ENCODE data around the gene ADAM33. TPM values are rescaled to one million over a fixed set of nuclear protein-coding genes. Genes with fewer than 3 reads are reported as not detected.

The ADAM33 gene
- polyA plus RNA-seq, 2 of the 4 experiments (the other 2 are of a cell fraction): 0.08 to 0.14 TPM

DNA sequence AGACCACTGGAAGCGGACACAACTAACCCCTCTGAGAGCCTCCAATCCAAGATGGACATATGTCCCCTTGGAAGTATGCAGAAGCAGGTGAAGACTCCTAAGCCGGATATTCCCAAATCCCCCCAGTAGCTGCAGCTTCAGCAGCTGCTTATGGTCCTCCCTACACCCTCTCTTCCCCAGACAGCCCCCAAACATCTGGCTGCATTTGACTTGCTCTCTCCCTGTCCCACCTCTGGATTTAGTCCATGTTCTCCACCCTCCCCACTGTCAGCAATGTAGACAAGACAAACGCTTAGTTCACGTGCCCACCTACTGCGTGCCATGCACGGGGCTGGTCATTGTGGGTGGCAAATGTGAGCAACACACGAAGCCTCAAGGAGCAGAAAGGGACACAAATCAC is 4.6 kb upstream of the ADAM33 start:
- CTCF ChIA-PET: interaction anchor here (0.6 to 61.5 kb wide), 7 partner anchors 6 to 835 kb away, joined by 3 to 2233 read pairs (median 4); partner anchors contain the start of genes ADAM33, ADISSP, HSPA12B and SIGLEC1
- 81% methylated on average over 7 of the region's 7 CpGs for WGBS (ENCODE audit: missing lambda C conversion rate)
- H3K4me2 ChIP-seq: peak overlapping the region; percentile 14; the same call in 1 of the 3 replicates

DNA sequence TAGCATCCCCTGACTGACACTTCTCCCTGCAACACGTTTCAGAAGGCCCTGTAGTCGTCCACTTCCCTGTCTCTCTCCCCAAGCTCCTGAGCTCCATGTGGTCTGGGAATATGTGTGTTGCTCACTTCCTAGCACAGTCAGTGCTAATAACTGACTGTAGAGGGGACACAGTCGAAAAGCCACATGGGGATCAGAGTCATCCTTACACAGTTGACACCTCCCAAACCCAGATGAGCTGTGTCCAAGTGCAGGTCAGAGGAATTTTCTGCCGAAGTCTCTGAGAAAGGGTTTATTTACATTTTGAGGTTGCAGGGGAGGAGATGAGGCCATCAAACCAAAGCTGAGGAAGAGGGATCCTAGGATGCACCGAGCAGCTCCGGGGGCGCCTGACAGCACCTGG is 3.5 kb upstream of the ADAM33 start:
- Histone ChIP-seq H3K27ac (no peak overlapping the region), H3K4me1 (peaks cover 12% of the 10 kb centered on the region; the same call in 2 of the 3 replicates), H3K4me3 (no peak overlapping the region), H3K4me2 (no peak overlapping the region), H3K9me3 (no peaks in the 10 kb centered on the region)
- ChIA-PET CTCF (interaction anchor here (1.3 to 61.5 kb wide), 4 partner anchors 5 to 52 kb away, joined by 4 to 2233 read pairs (median 187); partner anchors contain the start of genes ADAM33, ADISSP, HSPA12B and SIGLEC1), POLR2A (no interaction called here)
- FAIRE-seq (no peak), DNase-seq (ENCODE audit: low read depth in 1 of 2, low spot score in 1 of 2) (no peak), ATAC-seq (no peak)
- WGBS (ENCODE audit: missing lambda C conversion rate): 46% methylated on average over 7 of the region's 7 CpGs
- no peak for TF ChIP-seq NPAS2 (CRISPR knock-in tag; IDR thresholded peaks at IDR 0.05; ENCODE audit: borderline replicate concordance)
- TF ChIP-seq CBX8 (IDR thresholded peaks at IDR 0.05): no peak
- TF ChIP-seq, protein P1, sequence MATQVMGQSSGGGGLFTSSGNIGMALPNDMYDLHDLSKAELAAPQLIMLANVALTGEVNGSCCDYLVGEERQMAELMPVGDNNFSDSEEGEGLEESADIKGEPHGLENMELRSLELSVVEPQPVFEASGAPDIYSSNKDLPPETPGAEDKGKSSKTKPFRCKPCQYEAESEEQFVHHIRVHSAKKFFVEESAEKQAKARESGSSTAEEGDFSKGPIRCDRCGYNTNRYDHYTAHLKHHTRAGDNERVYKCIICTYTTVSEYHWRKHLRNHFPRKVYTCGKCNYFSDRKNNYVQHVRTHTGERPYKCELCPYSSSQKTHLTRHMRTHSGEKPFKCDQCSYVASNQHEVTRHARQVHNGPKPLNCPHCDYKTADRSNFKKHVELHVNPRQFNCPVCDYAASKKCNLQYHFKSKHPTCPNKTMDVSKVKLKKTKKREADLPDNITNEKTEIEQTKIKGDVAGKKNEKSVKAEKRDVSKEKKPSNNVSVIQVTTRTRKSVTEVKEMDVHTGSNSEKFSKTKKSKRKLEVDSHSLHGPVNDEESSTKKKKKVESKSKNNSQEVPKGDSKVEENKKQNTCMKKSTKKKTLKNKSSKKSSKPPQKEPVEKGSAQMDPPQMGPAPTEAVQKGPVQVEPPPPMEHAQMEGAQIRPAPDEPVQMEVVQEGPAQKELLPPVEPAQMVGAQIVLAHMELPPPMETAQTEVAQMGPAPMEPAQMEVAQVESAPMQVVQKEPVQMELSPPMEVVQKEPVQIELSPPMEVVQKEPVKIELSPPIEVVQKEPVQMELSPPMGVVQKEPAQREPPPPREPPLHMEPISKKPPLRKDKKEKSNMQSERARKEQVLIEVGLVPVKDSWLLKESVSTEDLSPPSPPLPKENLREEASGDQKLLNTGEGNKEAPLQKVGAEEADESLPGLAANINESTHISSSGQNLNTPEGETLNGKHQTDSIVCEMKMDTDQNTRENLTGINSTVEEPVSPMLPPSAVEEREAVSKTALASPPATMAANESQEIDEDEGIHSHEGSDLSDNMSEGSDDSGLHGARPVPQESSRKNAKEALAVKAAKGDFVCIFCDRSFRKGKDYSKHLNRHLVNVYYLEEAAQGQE (IDR thresholded peaks at IDR 0.05): no peak
- no peak for TF ChIP-seq FOSL2 (IDR thresholded peaks at IDR 0.05)
- no peak for TF ChIP-seq FOSL2 (CRISPR knock-in tag; IDR thresholded peaks at IDR 0.05)
- TF ChIP-seq, protein P2, sequence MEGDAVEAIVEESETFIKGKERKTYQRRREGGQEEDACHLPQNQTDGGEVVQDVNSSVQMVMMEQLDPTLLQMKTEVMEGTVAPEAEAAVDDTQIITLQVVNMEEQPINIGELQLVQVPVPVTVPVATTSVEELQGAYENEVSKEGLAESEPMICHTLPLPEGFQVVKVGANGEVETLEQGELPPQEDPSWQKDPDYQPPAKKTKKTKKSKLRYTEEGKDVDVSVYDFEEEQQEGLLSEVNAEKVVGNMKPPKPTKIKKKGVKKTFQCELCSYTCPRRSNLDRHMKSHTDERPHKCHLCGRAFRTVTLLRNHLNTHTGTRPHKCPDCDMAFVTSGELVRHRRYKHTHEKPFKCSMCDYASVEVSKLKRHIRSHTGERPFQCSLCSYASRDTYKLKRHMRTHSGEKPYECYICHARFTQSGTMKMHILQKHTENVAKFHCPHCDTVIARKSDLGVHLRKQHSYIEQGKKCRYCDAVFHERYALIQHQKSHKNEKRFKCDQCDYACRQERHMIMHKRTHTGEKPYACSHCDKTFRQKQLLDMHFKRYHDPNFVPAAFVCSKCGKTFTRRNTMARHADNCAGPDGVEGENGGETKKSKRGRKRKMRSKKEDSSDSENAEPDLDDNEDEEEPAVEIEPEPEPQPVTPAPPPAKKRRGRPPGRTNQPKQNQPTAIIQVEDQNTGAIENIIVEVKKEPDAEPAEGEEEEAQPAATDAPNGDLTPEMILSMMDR (IDR thresholded peaks at IDR 0.05): no peak
- TF ChIP-seq ZC3H11A (IDR thresholded peaks at IDR 0.05): no peak
- no peak for TF ChIP-seq EP300 (IDR thresholded peaks at IDR 0.05)
- no peak for TF ChIP-seq ESRRA (IDR thresholded peaks at IDR 0.05; ENCODE audit: borderline replicate concordance, low read length)

More for the DNA sequence above, 4.6 kb upstream of the ADAM33 start:
- H3K9me3 ChIP-seq: no peaks in the 10 kb centered on the region
- H3K4me1 ChIP-seq: peaks cover 8% of the 10 kb centered on the region; the same call in 2 of the 3 replicates
- no peak for DNase-seq (ENCODE audit: low read depth in 1 of 2, low spot score in 1 of 2)
- POLR2A ChIA-PET: interaction anchor here (1.3 kb wide), 1 partner anchor 81 kb away, joined by 3 read pairs; the partner anchor contains the start of gene ADISSP
- no peak overlapping the region for H3K4me3 ChIP-seq
- no peak overlapping the region for H3K27ac ChIP-seq
- no peak for ATAC-seq
- TF ChIP-seq FOXS1 (CRISPR knock-in tag; IDR thresholded peaks at IDR 0.05) (no peak), NFE2L2 (conservative IDR thresholded peaks at IDR 0.05; ENCODE audit: low read length) (no peak), HOXB13 (CRISPR knock-in tag; IDR thresholded peaks at IDR 0.05; ENCODE audit: low read depth) (no peak), ESRRA (IDR thresholded peaks at IDR 0.05; ENCODE audit: borderline replicate concordance, low read length) (no peak), FOSL2 (IDR thresholded peaks at IDR 0.05) (no peak), FOSL2 (CRISPR knock-in tag; IDR thresholded peaks at IDR 0.05) (no peak), MYC (IDR thresholded peaks at IDR 0.05; ENCODE audit: borderline replicate concordance, low read length) (no peak), EHF (CRISPR knock-in tag; IDR thresholded peaks at IDR 0.05) (no peak), JUN (IDR thresholded peaks at IDR 0.05) (no peak), POLR2AphosphoS2 (conservative IDR thresholded peaks at IDR 0.05; ENCODE audit: low read length) (no peak), ZC3H11A (IDR thresholded peaks at IDR 0.05) (no peak), JUNB (IDR thresholded peaks at IDR 0.05) (no peak), ZSCAN20 (CRISPR knock-in tag; IDR thresholded peaks at IDR 0.05) (no peak), CHD4 (IDR thresholded peaks at IDR 0.05; ENCODE audit: borderline replicate concordance) (no peak)
- TF ChIP-seq, protein P3, sequence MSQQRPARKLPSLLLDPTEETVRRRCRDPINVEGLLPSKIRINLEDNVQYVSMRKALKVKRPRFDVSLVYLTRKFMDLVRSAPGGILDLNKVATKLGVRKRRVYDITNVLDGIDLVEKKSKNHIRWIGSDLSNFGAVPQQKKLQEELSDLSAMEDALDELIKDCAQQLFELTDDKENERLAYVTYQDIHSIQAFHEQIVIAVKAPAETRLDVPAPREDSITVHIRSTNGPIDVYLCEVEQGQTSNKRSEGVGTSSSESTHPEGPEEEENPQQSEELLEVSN (IDR thresholded peaks at IDR 0.05; ENCODE audit: borderline replicate concordance, low read depth): no peak
- FAIRE-seq: no peak

Measured in A549 (cell line).